Endothelial cell of umbilical vein (primary cell): ENCODE results near the gene SLC25A45. TPM values are rescaled to one million over a fixed set of nuclear protein-coding genes. Genes with fewer than 3 reads are reported as not detected.

Experiments
- BruUV-seq: library from RNA; stranded (reverse); fragments of 400-500 nt; replicated peaks from 2 replicates; lab custom pipeline; 2021; lab: Mats Ljungman, UMichigan
- CTCF ChIA-PET: fragments of 300-600, 350-600 bp; sonication (Branson Sonifier 250); formaldehyde crosslinking; loops from one replicate; lab custom pipeline; 2021; ENCODE audit warnings: antibody characterized with exemption, inconsistent platforms; lab: Charles Lee
- POLR2A ChIA-PET: fragments of 300-600, 350-600 bp; sonication (Branson Sonifier 250); formaldehyde crosslinking; loops from one replicate; lab custom pipeline; 2021; ENCODE audit warnings: antibody characterized with exemption, inconsistent platforms; lab: Charles Lee
- DNase-seq: peaks from one replicate; pipeline ENCODE4 v3.0.0-alpha.2; 2011; ENCODE audit warnings: low read depth, low spot score
- FAIRE-seq: peaks from 2 replicates; lab custom pipeline; 2011; peaks lifted over from hg19 to GRCh38; lab: Jason Lieb, UNC
- H2AFZ ChIP-seq: 2 replicates; pipeline ENCODE4 v1.6.0; 2012; ENCODE audit warnings: low read depth, low read length, control low read depth, inconsistent platforms
- H3K27ac ChIP-seq: 2 replicates; pipeline ENCODE4 v1.5.1; 2011; ENCODE audit warnings: low read depth, mild to moderate bottlenecking, control low read depth, low read length, moderate library complexity; ENCODE audit not compliant: insufficient read depth
- H3K27me3 ChIP-seq, 2 experiments: 2 replicates each; pipeline versions ENCODE4 v1.6.0 to v1.6.1; 2011; ENCODE audit warnings: low read length in 2 of 2, mixed read lengths in 1 of 2; ENCODE audit not compliant: control insufficient read depth in 2 of 2, insufficient read depth in 2 of 2
- H3K36me3 ChIP-seq, 2 experiments: 2 replicates in 1 of 2; 3 replicates in 1 of 2; pipeline ENCODE4 v1.5.1; 2011; ENCODE audit warnings: low read length in 2 of 2, mild to moderate bottlenecking in 1 of 2, moderate library complexity in 1 of 2; ENCODE audit not compliant: control insufficient read depth in 2 of 2, insufficient read depth in 2 of 2; ENCODE audit errors: extremely low read depth in 1 of 2
- H3K4me1 ChIP-seq: 3 replicates; pipeline ENCODE4 v1.5.1; 2011; ENCODE audit warnings: mild to moderate bottlenecking, low read length; ENCODE audit not compliant: control insufficient read depth, insufficient read depth; ENCODE audit errors: extremely low read depth
- H3K4me2 ChIP-seq: 2 replicates; pipeline ENCODE4 v1.6.1; 2011; ENCODE audit warnings: low read length, control low read depth, mixed read lengths; ENCODE audit not compliant: insufficient read depth
- H3K4me3 ChIP-seq, 3 experiments: fragments of 200-600 bp in 1 of 3; sonication (generic), shearing (Covaris generic) in 1 of 3; replicated peaks in 1 of 3; 2 replicates each; pipeline ENCODE4 v1.5.1; 2011 to 2016; ENCODE audit warnings: control low read depth in 3 of 3, low read length in 3 of 3, mild to moderate bottlenecking in 2 of 3, inconsistent platforms in 1 of 3, low read depth in 1 of 3, moderate library complexity in 1 of 3; ENCODE audit not compliant: insufficient read depth in 1 of 3
- H3K79me2 ChIP-seq: 2 replicates; pipeline ENCODE4 v1.6.0; 2012; ENCODE audit warnings: low read length, inconsistent platforms; ENCODE audit not compliant: control insufficient read depth, insufficient read depth
- H3K9ac ChIP-seq: replicated peaks from 2 replicates; pipeline ENCODE3; 2011; ENCODE audit warnings: low read length, control low read depth; ENCODE audit not compliant: insufficient read depth; ENCODE audit errors: extremely low read depth
- H3K9me1 ChIP-seq: replicated peaks from 3 replicates; pipeline ENCODE4 v1.6.0; 2011; ENCODE audit warnings: mild to moderate bottlenecking, low read length; ENCODE audit not compliant: control insufficient read depth, insufficient read depth; ENCODE audit errors: extremely low read depth
- H3K9me3 ChIP-seq: replicated peaks from 2 replicates; pipeline ENCODE4 v1.5.1; 2012; ENCODE audit warnings: low read length, inconsistent platforms; ENCODE audit not compliant: control insufficient read depth, insufficient read depth
- H4K20me1 ChIP-seq: replicated peaks from 2 replicates; pipeline ENCODE3; 2011; ENCODE audit warnings: mild to moderate bottlenecking, low read length; ENCODE audit not compliant: control insufficient read depth, insufficient read depth; ENCODE audit errors: extremely low read depth
- EZH2 ChIP-seq: IDR thresholded peaks from 2 replicates; pipeline ENCODE4 v1.6.1; 2012; ENCODE audit warnings: borderline replicate concordance, low read depth, mild to moderate bottlenecking, moderate library complexity, low read length, inconsistent platforms; ENCODE audit not compliant: severe bottlenecking
- FOS ChIP-seq: IDR thresholded peaks from 2 replicates; pipeline ENCODE4 v1.6.1; 2011; ENCODE audit warnings: mild to moderate bottlenecking, low read length, moderate library complexity, borderline replicate concordance; ENCODE audit not compliant: insufficient read depth
- GATA2 ChIP-seq: IDR thresholded peaks from 2 replicates; pipeline ENCODE4 v1.7.0; 2011; ENCODE audit warnings: low read depth, mild to moderate bottlenecking, moderate library complexity, mixed read lengths, low read length; ENCODE audit not compliant: insufficient read length, insufficient read depth
- JUN ChIP-seq: IDR thresholded peaks from 2 replicates; pipeline ENCODE4 v1.6.1; 2011; ENCODE audit warnings: borderline replicate concordance, low read depth; ENCODE audit not compliant: insufficient read length, insufficient read depth
- MYC ChIP-seq: IDR thresholded peaks from one replicate; pipeline ENCODE4 v1.6.1; 2011; ENCODE audit warnings: mild to moderate bottlenecking, low read depth, low read length
- POLR2A ChIP-seq: IDR thresholded peaks from 2 replicates; pipeline ENCODE4 v1.6.1; 2012; ENCODE audit warnings: low read depth, mild to moderate bottlenecking, control low read depth, low read length
- POLR2AphosphoS5 ChIP-seq: IDR thresholded peaks from 2 replicates; pipeline ENCODE4 v1.6.1; 2012; ENCODE audit warnings: low read depth, mild to moderate bottlenecking, control low read depth, low read length, moderate library complexity; ENCODE audit not compliant: insufficient read depth
- dilution Hi-C: fragments of 300-500 bp; cut with MboI; formaldehyde crosslinking; loops from one replicate; pipeline ENCODE4 v1.15.0; 2019; ENCODE audit warnings: low sequenced_read_pairs; ENCODE audit not compliant: extremely low pct_ligation_motif_present
- intact Hi-C: fragments of 100-400 bp; cut with micrococcal nuclease; formaldehyde crosslinking; loops from one replicate; pipeline ENCODE4 v1.10.0; 2022
- polyA plus RNA-seq, 4 experiments: library from polyadenylated mRNA; depleted of rRNA in 3 of 4; stranded (reverse) in 3 of 4; unstranded in 1 of 4; fragments of >200 nt; gene quantifications; 2 replicates each; pipeline versions ENCODE4 v1.2.1 to v1.2.3, GENCODE V29; 2011 to 2012; ENCODE audit warnings: missing spikeins in 1 of 4
- total RNA-seq: library from RNA; stranded (reverse); gene quantifications from 2 replicates; pipeline ENCODE4 v1.2.3, GENCODE V29; 2021
- TF ChIP-seq, protein P1 (sequence below), 2 donors: IDR thresholded peaks; 1 replicate in 1 of 2; 2 replicates in 1 of 2; pipeline ENCODE4 v1.5.1; 2011; ENCODE audit warnings: low read length in 2 of 2, mild to moderate bottlenecking in 2 of 2, moderate library complexity in 2 of 2, control low read depth in 1 of 2, inconsistent platforms in 1 of 2, low read depth in 1 of 2; ENCODE audit not compliant: insufficient read depth in 1 of 2; ENCODE audit errors: extremely low read depth in 1 of 2
- TF ChIP-seq, protein P2 (sequence below): IDR thresholded peaks from 2 replicates; pipeline ENCODE4 v1.6.1; 2011; ENCODE audit not compliant: insufficient read depth, insufficient read length

Gene SLC25A45
- total and polyA plus RNA-seq, 2 donors (not counting 3 experiments of a cell fraction or from before 2014, with no cell fraction given), result 1.2 to 3.1 TPM

DNA sequence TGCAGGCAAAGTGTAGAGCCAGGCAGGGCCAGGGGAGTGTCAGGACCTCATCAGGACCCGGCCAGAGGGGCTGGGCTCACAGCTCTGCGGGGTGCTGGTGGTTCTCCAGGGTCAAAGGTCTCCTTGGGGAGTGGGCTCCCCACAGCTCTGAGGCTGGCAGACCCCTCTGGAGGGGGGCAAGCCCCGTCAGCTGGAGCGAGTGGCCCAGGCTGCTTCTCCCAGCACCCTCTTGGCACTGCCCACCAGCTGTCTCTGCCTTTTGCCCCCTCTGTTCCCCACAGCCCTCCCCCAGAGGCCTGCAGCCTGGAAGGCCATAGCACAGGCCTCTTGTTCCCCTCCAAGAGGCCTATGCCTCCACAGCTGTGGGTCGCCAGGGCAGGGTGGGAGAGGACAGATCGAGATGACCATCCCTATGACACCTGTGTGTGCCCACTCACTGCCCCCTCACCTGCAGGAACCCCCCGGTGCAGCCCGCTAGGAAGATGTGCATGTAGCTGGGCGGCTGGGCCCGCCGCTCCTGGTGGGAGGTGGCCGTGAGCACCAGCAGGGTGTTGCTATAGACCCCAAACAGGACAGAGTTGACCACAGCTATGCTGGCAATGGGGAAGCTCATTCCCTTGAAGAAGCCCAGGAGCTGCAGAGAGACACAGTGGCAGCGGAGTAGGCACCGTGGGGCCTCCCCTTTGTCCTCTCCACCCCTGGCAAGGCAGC is 3.4 kb downstream of the SLC25A45 start:
- H2AFZ ChIP-seq, result no peak overlapping the region
- TF ChIP-seq POLR2AphosphoS5 (no peak), MYC (no peak), JUN (no peak), EZH2 (no peak), FOS (no peak), POLR2A (no peak), GATA2 (no peak)
- TF ChIP-seq, protein P1, sequence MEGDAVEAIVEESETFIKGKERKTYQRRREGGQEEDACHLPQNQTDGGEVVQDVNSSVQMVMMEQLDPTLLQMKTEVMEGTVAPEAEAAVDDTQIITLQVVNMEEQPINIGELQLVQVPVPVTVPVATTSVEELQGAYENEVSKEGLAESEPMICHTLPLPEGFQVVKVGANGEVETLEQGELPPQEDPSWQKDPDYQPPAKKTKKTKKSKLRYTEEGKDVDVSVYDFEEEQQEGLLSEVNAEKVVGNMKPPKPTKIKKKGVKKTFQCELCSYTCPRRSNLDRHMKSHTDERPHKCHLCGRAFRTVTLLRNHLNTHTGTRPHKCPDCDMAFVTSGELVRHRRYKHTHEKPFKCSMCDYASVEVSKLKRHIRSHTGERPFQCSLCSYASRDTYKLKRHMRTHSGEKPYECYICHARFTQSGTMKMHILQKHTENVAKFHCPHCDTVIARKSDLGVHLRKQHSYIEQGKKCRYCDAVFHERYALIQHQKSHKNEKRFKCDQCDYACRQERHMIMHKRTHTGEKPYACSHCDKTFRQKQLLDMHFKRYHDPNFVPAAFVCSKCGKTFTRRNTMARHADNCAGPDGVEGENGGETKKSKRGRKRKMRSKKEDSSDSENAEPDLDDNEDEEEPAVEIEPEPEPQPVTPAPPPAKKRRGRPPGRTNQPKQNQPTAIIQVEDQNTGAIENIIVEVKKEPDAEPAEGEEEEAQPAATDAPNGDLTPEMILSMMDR (IDR thresholded peaks at IDR 0.05; ENCODE audit: extremely low read depth in 1 of 2, insufficient read depth in 1 of 2, low read depth in 1 of 2, low read length in 2 of 2), result no peak
- TF ChIP-seq, protein P2, sequence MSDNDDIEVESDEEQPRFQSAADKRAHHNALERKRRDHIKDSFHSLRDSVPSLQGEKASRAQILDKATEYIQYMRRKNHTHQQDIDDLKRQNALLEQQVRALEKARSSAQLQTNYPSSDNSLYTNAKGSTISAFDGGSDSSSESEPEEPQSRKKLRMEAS, result no peak
- DNase-seq, result no peak
- no TSS peak for BruUV-seq
- intact Hi-C loops (no loop called here), dilution Hi-C loops (no loop called here)
- peaks cover 21% of the 10 kb centered on the region for H3K4me1 ChIP-seq
- no peaks in the 10 kb centered on the region for H3K27me3 ChIP-seq
- no peaks in the 10 kb centered on the region for H3K9me3 ChIP-seq
- CTCF ChIA-PET, result interaction anchor here (1.1 to 3.5 kb wide), 5 partner anchors 8 to 131 kb away, joined by 3 to 38 read pairs (median 5); no protein-coding TSS in a partner anchor
- H3K36me3 ChIP-seq, result no peaks in the 10 kb centered on the region
- H3K4me2 ChIP-seq, result no peak overlapping the region
- POLR2A ChIA-PET, result interaction anchor here (0.5 kb wide), 1 partner anchor 23 kb away, joined by 3 read pairs; no protein-coding TSS in a partner anchor
- no peak overlapping the region for H3K9ac ChIP-seq
- H3K79me2 ChIP-seq, result peaks cover under 1% of the 10 kb centered on the region
- FAIRE-seq, result no peak
- no peaks in the 10 kb centered on the region for H4K20me1 ChIP-seq
- no peak overlapping the region for H3K27ac ChIP-seq
- no peaks in the 10 kb centered on the region for H3K9me1 ChIP-seq
- no peak overlapping the region for H3K4me3 ChIP-seq
